ENCODE measurements around the gene RPL22. TPM values are rescaled to one million over a fixed set of nuclear protein-coding genes. Genes with fewer than 3 reads are reported as not detected.

Gene RPL22
- polyA plus RNA-seq, 3 donors: 624 to 731 (median 653) TPM

GRCh38 chr1:6136516-6137220 lies 62.7 kb downstream of the RPL22 start:
- no peak for DNase-seq (ENCODE audit: low read depth in 3 of 3, low spot score in 2 of 3)

Other genes with a start within 250 kb of the RPL22 start
- gene NPHP4, start 207.2 kb downstream of the RPL22 start, polyA plus RNA-seq (ENCODE audit: insufficient read length in 3 of 3): 10 to 100 TPM in 1 of 3 donors, 1 to 10 TPM in 2; 8.9 to 10.4 (median 9.2) TPM
- 1 to 10 TPM; 3.2 to 4.2 (median 3.6) TPM for gene KCNAB2, start 153.7 kb downstream of the RPL22 start, polyA plus RNA-seq (ENCODE audit: insufficient read length in 3 of 3)
- under 1 TPM; 0.35 to 0.39 (median 0.37) TPM for gene CHD5, start 19.3 kb downstream of the RPL22 start, polyA plus RNA-seq (ENCODE audit: insufficient read length in 3 of 3)
- gene RNF207, start 6.5 kb upstream of the RPL22 start, polyA plus RNA-seq (ENCODE audit: insufficient read length in 3 of 3): 10 to 100 TPM; 14.3 to 19.9 (median 17.7) TPM
- 10 to 100 TPM; 58.8 to 60.9 (median 60.7) TPM for gene ICMT, start 36.4 kb upstream of the RPL22 start, polyA plus RNA-seq (ENCODE audit: insufficient read length in 3 of 3)
- not detected for gene HES3, start 44.6 kb upstream of the RPL22 start, polyA plus RNA-seq (ENCODE audit: insufficient read length in 3 of 3)
- 1 to 10 TPM; 5.8 to 6.8 (median 6.5) TPM for gene GPR153, start 61.5 kb upstream of the RPL22 start, polyA plus RNA-seq (ENCODE audit: insufficient read length in 3 of 3)
- 10 to 100 TPM; 29.3 to 36.1 (median 30.4) TPM for gene ACOT7, start 194.2 kb upstream of the RPL22 start, polyA plus RNA-seq (ENCODE audit: insufficient read length in 3 of 3)
- under 1 TPM; 0.14 to 0.42 (median 0.34) TPM for gene HES2, start 220.3 kb upstream of the RPL22 start, polyA plus RNA-seq (ENCODE audit: insufficient read length in 3 of 3)
- 10 to 100 TPM; 10.4 to 14.4 (median 12.2) TPM for gene ESPN, start 225.2 kb upstream of the RPL22 start, polyA plus RNA-seq (ENCODE audit: insufficient read length in 3 of 3)

Data from right renal cortex interstitium (tissue), 3 donors.